ACHN (cell line): Measurements from ENCODE around the gene DMD.

Experiments
- DNase-seq: peaks from one replicate; pipeline ENCODE4 v3.0.0-alpha.2; 2015
- in situ Hi-C: cut with HindIII; loops from 2 replicates; pipeline ENCODE4 v1.10.0; 2017; ENCODE audit warnings: low sequenced_read_pairs, low pct_ligation_motif_present, low pct_unique_long_range_greater_than_20kb

Gene DMD

GRCh38 chrX:31166832-31167231, 2044.5 kb downstream of the DMD start:
- in situ Hi-C loops: no loop called here
- no peak for DNase-seq

- DNase-seq: no peak
- in situ Hi-C loops: no loop called here
Observed at GRCh38 chrX:31166416-31166815, 2044.9 kb downstream of the DMD start.

GRCh38 chrX:31165241-31166035, 2045.9 kb downstream of the DMD start:
- in situ Hi-C loops: no loop called here
- DNase-seq: no peak

DNA sequence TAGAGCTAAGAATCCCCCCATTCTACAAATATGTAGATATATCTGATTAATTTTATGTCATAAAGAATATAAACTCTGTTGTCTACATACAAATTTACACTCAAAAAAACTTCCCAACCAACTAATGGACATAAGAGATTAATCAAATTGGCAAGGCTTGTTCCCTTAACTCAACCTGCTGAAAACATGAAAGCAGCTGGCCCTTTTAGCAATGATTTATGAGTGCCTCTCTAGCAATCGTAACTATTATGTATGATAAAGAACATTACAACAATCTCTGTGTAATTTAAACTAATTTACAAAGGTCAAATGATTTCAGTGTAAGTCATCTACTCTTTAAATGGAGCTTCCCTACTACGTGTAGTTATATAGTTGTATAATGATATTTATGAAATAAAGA, 2056.4 kb downstream of the DMD start:
- no peak for DNase-seq
- in situ Hi-C loops: no loop called here

DNA sequence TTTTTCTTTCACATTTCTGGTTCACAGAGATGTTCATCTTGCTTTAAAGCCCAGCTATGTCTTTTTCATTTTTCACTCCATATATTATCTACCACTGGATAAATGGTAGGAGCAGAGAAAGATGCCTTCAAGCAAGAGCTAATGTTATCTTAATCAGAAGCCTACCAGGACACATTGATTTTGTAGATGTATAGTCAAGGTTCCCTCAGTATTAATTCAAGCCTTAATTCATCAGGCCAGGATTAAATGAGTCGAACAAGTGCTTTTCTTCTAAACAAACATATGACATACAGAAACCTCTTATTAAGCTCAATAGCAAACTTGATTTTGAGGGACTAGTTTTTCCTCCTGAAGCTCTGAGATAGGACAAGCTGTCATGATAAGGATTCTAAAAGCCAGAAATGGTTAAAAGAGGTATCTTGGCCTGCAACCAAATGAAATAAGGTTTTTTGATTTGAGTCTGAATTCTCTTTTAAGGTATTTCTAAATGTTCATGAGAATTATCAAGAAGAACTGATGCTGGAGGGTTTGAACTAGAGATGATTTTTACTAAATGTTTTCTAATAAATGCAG, 2057.8 kb downstream of the DMD start:
- in situ Hi-C loops: no loop called here
- DNase-seq: no peak

- in situ Hi-C loops: no loop called here
- DNase-seq: no peak
Observed at GRCh38 chrX:31147175-31147574, 2064.2 kb downstream of the DMD start.

GRCh38 chrX:31139961-31140360, 2071.4 kb downstream of the DMD start:
- DNase-seq: no peak
- in situ Hi-C loops: no loop called here

DNA sequence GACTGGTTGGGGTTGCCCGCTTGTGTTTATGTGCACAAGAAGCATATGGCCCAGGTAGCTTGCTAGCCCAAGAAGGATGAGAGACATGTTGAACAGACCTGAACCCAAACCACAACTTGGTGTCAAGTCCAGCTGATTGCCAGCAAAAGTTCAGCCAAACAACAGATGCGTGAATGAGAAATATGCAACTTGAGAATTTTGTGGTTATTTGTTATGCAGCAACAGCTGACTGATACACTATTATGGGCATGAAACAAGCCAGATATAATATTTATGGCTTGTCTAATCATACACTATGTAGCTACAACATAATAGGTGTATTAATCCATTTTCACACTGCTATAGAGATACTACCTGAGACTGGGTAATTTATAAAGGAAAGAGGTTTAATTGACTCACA, 2073.2 kb downstream of the DMD start:
- DNase-seq: no peak
- in situ Hi-C loops: no loop called here

DNA sequence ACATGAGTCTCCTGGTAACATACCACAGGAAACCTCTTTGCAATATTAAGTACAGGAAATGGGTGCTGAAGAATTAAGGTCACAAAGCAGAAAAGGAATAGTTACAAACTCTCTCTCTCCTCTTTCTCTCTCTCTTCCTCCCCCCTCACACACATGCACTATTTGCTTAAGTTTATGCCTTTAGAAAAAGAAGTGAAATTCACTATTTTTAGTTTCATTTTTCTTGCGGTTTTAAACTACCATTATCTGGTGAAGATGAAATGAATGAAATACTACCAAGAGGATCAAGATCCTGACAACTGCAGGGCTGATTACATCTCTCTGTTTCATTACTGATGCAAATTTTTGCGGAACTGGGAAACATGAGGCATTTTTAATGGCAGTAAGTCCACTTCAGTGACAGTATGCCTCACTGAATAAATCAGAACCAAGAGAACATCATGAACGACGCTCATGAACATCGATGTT, 2075.2 kb downstream of the DMD start:
- no peak for DNase-seq

DNA sequence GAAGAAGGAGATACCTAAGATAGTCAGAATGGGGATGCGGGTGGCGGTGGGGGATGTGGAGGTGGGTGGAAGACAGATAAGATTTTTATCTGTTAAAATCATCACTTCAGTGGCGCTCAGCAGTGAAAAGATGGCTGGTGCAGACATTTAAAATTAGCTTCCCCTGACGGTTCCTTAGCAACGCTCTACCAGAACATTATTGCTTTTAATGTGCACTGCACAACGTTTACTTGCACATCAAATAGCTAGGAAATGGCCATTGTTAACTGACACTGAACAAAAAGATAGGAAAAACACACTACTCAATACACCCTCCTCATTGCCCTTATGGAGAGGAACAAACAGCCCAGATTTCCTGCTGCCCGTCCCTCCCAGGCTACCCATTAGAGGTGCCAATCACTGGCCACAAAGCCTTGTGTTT, 2078.5 kb downstream of the DMD start:
- in situ Hi-C loops: no loop called here
- no peak for DNase-seq

More for the DNA sequence above, 2075.2 kb downstream of the DMD start:
- in situ Hi-C loops: no loop called here

GRCh38 chrX:31130457-31131220, 2080.7 kb downstream of the DMD start:
- in situ Hi-C loops: no loop called here
- DNase-seq: no peak

- no peak for DNase-seq
- in situ Hi-C loops: no loop called here
Observed at GRCh38 chrX:31128855-31129254, 2082.5 kb downstream of the DMD start.

DNA sequence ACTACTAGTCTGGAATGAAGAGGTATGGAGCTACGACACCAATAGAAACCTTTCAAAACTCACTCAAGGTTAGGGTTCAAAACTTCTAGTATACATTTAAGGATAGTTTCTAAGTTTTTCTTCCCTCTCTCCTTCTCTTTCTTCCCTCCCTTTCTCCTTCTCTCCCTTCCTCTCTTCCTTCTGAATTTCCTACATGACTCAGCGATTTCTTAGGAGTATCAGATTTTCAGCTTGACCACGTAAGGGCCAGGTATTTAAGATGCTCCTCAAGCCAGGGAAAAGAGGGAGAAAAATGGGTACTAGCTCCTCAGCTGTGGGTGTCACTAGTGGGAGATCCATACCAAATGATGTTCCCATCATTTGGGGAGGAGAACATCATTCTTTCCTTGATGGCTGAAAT, 2083.6 kb downstream of the DMD start:
- no peak for DNase-seq
- in situ Hi-C loops: no loop called here

DNA sequence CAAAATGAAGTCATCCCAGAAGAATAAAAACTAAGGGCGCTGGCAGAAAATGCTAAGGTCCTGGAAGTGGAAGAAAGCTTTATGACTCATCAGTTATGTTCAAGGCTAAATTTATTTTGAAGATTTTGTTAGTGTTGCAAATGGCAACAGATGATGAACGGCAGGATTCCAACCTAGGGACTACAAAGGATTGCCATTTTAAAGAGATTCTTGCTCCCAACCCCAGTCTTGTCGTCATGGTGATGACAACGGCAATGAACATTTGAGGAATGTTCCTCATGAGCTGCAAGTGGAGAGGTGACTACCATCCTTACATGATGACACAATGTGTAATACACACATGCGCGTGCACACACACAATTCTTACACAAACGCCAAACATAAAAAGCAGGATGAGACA, 2085.1 kb downstream of the DMD start:
- in situ Hi-C loops: no loop called here
- DNase-seq: no peak

GRCh38 chrX:31124536-31124935, 2086.8 kb downstream of the DMD start:
- DNase-seq: no peak
- in situ Hi-C loops: no loop called here

GRCh38 chrX:31123335-31123734, 2088.0 kb downstream of the DMD start:
- no peak for DNase-seq
- in situ Hi-C loops: no loop called here

DNA sequence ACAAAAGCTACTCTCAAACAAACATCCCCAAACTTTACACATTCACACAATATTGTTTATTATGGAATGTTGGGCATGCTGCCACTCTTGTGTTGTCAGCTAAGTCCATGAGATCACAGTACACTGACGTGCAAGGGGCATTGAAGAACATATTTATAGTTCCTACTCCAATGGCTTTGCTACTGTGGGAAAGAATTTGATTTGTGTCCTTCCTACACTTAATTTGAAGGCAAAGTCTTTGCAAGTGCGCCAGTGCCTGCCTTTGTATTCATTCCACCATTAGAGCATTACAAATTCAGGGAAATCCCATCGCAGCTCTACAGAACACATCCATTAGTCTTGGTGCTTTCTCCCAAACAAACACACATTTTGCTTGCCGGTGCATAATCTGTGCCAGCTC, 2094.1 kb downstream of the DMD start:
- DNase-seq: no peak
- in situ Hi-C loops: no loop called here

DNA sequence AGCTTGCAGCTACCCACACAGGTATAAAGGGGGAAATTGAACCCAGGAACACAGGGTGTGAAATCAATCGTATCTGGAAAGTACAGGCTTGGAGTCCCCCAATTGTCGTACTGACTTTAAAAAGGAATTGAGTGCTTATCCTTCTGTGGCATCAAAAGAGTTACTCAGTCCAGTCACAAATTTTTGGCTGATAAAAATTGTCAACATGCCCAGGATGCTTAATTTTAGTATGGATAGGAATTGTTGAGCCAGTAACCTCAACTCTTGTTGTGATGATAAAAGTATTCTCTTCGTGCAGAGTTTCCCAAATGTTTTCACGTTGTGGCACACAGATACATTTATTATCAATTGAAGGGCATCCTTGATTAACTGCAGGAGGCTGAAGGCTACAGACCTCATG, 2096.0 kb downstream of the DMD start:
- DNase-seq: no peak
- in situ Hi-C loops: no loop called here

DNA sequence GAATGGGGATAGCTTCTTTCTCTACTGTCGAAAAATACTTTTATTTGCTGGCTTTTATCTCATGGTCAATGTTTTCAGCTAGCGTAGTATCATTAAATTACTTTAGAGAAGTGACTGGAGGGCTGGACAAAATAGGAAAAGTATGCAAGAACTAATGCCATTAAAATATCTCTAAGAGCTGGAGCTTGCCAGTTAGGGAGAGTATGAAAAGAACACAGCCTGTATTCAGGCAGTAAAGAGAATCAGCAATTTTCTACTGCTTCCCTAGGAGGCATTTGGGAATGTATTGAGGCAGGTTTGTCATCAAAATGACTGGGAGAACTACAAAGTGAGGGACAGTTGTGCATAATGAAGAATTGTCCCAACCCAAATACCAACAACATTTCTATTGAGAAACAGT, 2096.5 kb downstream of the DMD start:
- in situ Hi-C loops: no loop called here
- DNase-seq: no peak
